ENCODE data around the gene ACACA. TPM values are rescaled to one million over a fixed set of nuclear protein-coding genes. Genes with fewer than 3 reads are reported as not detected.

ACACA gene
- total and polyA plus RNA-seq, 2 donors (not counting 3 experiments of a cell fraction or from before 2014, with no cell fraction given) = 55.3 to 124 TPM

DNA sequence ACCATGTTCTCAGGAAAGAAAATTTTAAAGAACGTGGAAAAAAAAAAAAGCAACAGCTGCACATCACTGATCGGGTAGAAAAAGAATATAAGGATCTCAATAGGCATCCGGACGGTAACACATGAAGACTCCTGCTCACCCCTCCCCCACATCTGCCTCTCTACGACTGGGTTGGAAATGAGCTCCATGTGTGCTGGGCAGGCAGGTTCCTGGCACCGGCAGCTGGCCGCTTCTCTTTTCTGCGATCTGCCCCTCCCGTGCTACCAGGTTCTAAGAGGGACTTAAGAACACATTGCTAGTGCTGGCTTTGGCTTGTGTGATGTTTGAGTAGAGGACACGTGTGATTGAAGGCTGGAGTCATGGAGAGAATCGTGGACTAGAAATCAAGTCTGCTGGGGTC, 342.4 kb downstream of the ACACA start:
- H3K4me1 ChIP-seq (ENCODE audit: control insufficient read depth, extremely low read depth, insufficient read depth, low read length) = peaks cover 3% of the 10 kb centered on the region
- H3K9me1 ChIP-seq (replicated peaks; ENCODE audit: control insufficient read depth, extremely low read depth, insufficient read depth, low read length) = no peaks in the 10 kb centered on the region
- H3K9me3 ChIP-seq (replicated peaks; ENCODE audit: control insufficient read depth, insufficient read depth, low read length) = no peaks in the 10 kb centered on the region
- no peak overlapping the region for H3K4me2 ChIP-seq (ENCODE audit: insufficient read depth, low read length)
- no peak overlapping the region for H2AFZ ChIP-seq (ENCODE audit: low read depth, low read length)
- no peaks in the 10 kb centered on the region for H4K20me1 ChIP-seq (replicated peaks; ENCODE audit: control insufficient read depth, extremely low read depth, insufficient read depth, low read length)
- H3K27me3 ChIP-seq (ENCODE audit: control insufficient read depth in 2 of 2, insufficient read depth in 2 of 2, low read length in 2 of 2) = peaks cover 16 to 26% of the 10 kb centered on the region in 2 experiments
- intact Hi-C loops (cut with micrococcal nuclease) = no loop called here
- FAIRE-seq = no peak
- H3K4me3 ChIP-seq (replicated peaks in 1 of 3; ENCODE audit: insufficient read depth in 1 of 3, low read depth in 1 of 3, low read length in 3 of 3) = no peak overlapping the region
- H3K27ac ChIP-seq (ENCODE audit: insufficient read depth, low read depth, low read length) = no peak overlapping the region
- TF ChIP-seq, protein P1, sequence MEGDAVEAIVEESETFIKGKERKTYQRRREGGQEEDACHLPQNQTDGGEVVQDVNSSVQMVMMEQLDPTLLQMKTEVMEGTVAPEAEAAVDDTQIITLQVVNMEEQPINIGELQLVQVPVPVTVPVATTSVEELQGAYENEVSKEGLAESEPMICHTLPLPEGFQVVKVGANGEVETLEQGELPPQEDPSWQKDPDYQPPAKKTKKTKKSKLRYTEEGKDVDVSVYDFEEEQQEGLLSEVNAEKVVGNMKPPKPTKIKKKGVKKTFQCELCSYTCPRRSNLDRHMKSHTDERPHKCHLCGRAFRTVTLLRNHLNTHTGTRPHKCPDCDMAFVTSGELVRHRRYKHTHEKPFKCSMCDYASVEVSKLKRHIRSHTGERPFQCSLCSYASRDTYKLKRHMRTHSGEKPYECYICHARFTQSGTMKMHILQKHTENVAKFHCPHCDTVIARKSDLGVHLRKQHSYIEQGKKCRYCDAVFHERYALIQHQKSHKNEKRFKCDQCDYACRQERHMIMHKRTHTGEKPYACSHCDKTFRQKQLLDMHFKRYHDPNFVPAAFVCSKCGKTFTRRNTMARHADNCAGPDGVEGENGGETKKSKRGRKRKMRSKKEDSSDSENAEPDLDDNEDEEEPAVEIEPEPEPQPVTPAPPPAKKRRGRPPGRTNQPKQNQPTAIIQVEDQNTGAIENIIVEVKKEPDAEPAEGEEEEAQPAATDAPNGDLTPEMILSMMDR (IDR thresholded peaks at IDR 0.05; ENCODE audit: extremely low read depth in 1 of 2, insufficient read depth in 1 of 2, low read depth in 1 of 2, low read length in 2 of 2) = no peak
- TF ChIP-seq JUN (IDR thresholded peaks at IDR 0.05; ENCODE audit: borderline replicate concordance, insufficient read depth, insufficient read length, low read depth) (no peak), GATA2 (IDR thresholded peaks at IDR 0.05; ENCODE audit: insufficient read depth, insufficient read length, low read depth, low read length) (no peak), POLR2A (IDR thresholded peaks at IDR 0.05; ENCODE audit: low read depth, low read length) (no peak), FOS (IDR thresholded peaks at IDR 0.05; ENCODE audit: borderline replicate concordance, insufficient read depth, low read length) (no peak), MYC (IDR thresholded peaks at IDR 0.05; ENCODE audit: low read depth, low read length) (no peak), POLR2AphosphoS5 (IDR thresholded peaks at IDR 0.05; ENCODE audit: insufficient read depth, low read depth, low read length) (no peak), EZH2 (IDR thresholded peaks at IDR 0.05; ENCODE audit: borderline replicate concordance, low read depth, low read length, severe bottlenecking) (no peak)
- TF ChIP-seq, protein P2, sequence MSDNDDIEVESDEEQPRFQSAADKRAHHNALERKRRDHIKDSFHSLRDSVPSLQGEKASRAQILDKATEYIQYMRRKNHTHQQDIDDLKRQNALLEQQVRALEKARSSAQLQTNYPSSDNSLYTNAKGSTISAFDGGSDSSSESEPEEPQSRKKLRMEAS (IDR thresholded peaks at IDR 0.05; ENCODE audit: insufficient read depth, insufficient read length) = no peak
- ChIA-PET POLR2A (no interaction called here), CTCF (interaction anchor here (1.1 kb wide), 1 partner anchor 9 kb away, joined by 4 read pairs; no protein-coding TSS in a partner anchor)
- DNase-seq (ENCODE audit: low read depth, low spot score) = no peak
- H3K79me2 ChIP-seq (ENCODE audit: control insufficient read depth, insufficient read depth, low read length) = no peaks in the 10 kb centered on the region
- dilution Hi-C loops (cut with MboI; ENCODE audit: extremely low pct_ligation_motif_present, low sequenced_read_pairs) = loop anchor here (25.0 kb wide), 1 partner anchor 402 kb away; no protein-coding TSS in a partner anchor
- no peaks in the 10 kb centered on the region for H3K36me3 ChIP-seq (ENCODE audit: control insufficient read depth in 2 of 2, extremely low read depth in 1 of 2, insufficient read depth in 2 of 2, low read length in 2 of 2)
- no peak overlapping the region for H3K9ac ChIP-seq (replicated peaks; ENCODE audit: extremely low read depth, insufficient read depth, low read length)
- BruUV-seq (replicated peaks) = no TSS peak

All from endothelial cell of umbilical vein (primary cell).